BE2C (cell line): ENCODE results near the gene SCGB2A2.

Source experiments
- DNase-seq: peaks from one replicate; pipeline ENCODE4 v3.0.0-alpha.2; 2020
- H3K27me3 ChIP-seq: fragments of 250-450 bp; sonication (Bioruptor Pico); 2 replicates; pipeline ENCODE4 v1.5.1; 2020; ENCODE audit warnings: mild to moderate bottlenecking
- H3K36me3 ChIP-seq: fragments of 250-450 bp; sonication (Bioruptor Pico); 2 replicates; pipeline ENCODE4 v1.5.1; 2020; ENCODE audit warnings: mild to moderate bottlenecking
- H3K4me1 ChIP-seq: fragments of 250-450 bp; sonication (Bioruptor Pico); 2 replicates; pipeline ENCODE4 v1.5.1; 2020
- H3K4me3 ChIP-seq: 2 replicates; pipeline ENCODE4 v1.5.1; 2011; ENCODE audit warnings: low read depth, low read length
- H3K9me3 ChIP-seq: fragments of 250-450 bp; sonication (Bioruptor Pico); 2 replicates; pipeline ENCODE4 v1.5.1; 2020
- CTCF ChIP-seq: IDR thresholded peaks from 2 replicates; pipeline ENCODE4 v1.5.1; 2012; ENCODE audit warnings: mild to moderate bottlenecking, low read depth, low read length

The SCGB2A2 gene

DNA sequence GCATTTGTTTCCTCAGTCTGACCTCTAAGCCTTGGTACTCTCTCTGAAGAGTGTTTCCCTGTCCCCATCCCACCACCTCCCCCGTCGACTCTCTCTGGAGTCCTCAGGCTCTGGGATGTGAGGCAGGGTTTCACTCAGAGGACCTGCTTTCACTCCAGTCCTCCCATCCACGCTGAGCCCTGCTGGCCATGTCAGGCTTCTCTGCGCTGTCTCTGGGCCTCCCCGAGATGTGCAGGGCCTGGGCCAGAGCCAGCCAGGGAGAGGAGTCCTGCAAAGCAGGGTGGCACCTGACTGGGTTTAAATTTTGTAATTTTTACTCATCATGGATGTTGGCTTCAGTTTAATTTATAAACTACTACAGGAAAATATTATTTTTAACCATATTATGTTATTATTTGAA lies 3.3 kb downstream of the SCGB2A2 start:
- no peak for TF ChIP-seq CTCF
- H3K36me3 ChIP-seq, result no peaks in the 10 kb centered on the region
- H3K9me3 ChIP-seq, result no peaks in the 10 kb centered on the region
- H3K27me3 ChIP-seq, result no peaks in the 10 kb centered on the region
- H3K4me1 ChIP-seq, result no peaks in the 10 kb centered on the region
- DNase-seq, result no peak
- no peak overlapping the region for H3K4me3 ChIP-seq

GRCh38 chr11:62273789-62274275 lies 3.9 kb downstream of the SCGB2A2 start:
- Histone ChIP-seq H3K4me1 (no peaks in the 10 kb centered on the region), H3K9me3 (no peaks in the 10 kb centered on the region), H3K27me3 (no peaks in the 10 kb centered on the region), H3K4me3 (no peak overlapping the region), H3K36me3 (no peaks in the 10 kb centered on the region)
- no peak for DNase-seq
- no peak for TF ChIP-seq CTCF

DNA sequence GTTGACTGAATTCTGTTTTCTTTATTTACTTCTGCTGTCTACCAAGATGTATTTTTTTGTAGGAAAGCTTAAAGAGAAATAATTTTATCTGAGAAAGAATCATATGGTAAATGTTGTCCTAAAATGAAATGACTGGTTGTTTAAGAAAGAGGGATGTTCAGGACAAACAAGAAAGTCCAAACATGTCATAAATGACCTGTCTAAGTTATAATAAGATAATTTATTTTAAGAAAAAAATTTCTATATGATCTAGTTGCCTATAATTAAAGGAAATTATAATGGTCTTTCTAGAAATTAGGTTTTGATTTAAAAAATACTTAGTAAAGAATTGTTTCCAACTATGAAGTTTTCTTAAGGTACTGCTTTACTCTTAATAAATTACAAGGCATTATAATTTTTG lies 10.5 kb downstream of the SCGB2A2 start:
- H3K9me3 ChIP-seq, result no peaks in the 10 kb centered on the region
- H3K4me1 ChIP-seq, result no peaks in the 10 kb centered on the region
- H3K36me3 ChIP-seq, result no peaks in the 10 kb centered on the region
- H3K27me3 ChIP-seq, result no peaks in the 10 kb centered on the region
- no peak for TF ChIP-seq CTCF
- H3K4me3 ChIP-seq, result no peak overlapping the region
- no peak for DNase-seq

GRCh38 chr11:62295504-62295903 lies 25.5 kb downstream of the SCGB2A2 start:
- H3K4me1 ChIP-seq, result no peaks in the 10 kb centered on the region
- H3K4me3 ChIP-seq, result no peak overlapping the region
- TF ChIP-seq CTCF, result no peak
- no peaks in the 10 kb centered on the region for H3K9me3 ChIP-seq
- no peaks in the 10 kb centered on the region for H3K36me3 ChIP-seq
- no peak for DNase-seq
- H3K27me3 ChIP-seq, result no peaks in the 10 kb centered on the region

GRCh38 chr11:62298975-62299374 lies 29.0 kb downstream of the SCGB2A2 start, which contains the start of gene SCGB1D4:
SCGB1D4 (minus strand) TSS chr11:62299075; CDS start chr11:62299010, 65 bp downstream.
- no peak within 1 kb of the TSS for H3K4me3 ChIP-seq
- no peaks in the 10 kb centered on the region for H3K36me3 ChIP-seq
- TF ChIP-seq CTCF, result no peak
- no peak for DNase-seq
- no peaks in the 10 kb centered on the region for H3K4me1 ChIP-seq
- no peaks in the 10 kb centered on the region for H3K27me3 ChIP-seq
- no peaks in the 10 kb centered on the region for H3K9me3 ChIP-seq

GRCh38 chr11:62306227-62306626 lies 36.3 kb downstream of the SCGB2A2 start:
- DNase-seq, result no peak
- no peaks in the 10 kb centered on the region for H3K36me3 ChIP-seq
- H3K27me3 ChIP-seq, result no peaks in the 10 kb centered on the region
- no peaks in the 10 kb centered on the region for H3K4me1 ChIP-seq
- H3K4me3 ChIP-seq, result no peak overlapping the region
- no peak for TF ChIP-seq CTCF
- H3K9me3 ChIP-seq, result no peaks in the 10 kb centered on the region
